HepG2 (cell line): ENCODE results near the gene ATF1. TPM values are rescaled to one million over a fixed set of nuclear protein-coding genes. Genes with fewer than 3 reads are reported as not detected.
A peak's percentile ranks its signal among the peaks of the same experiment; 100 is the strongest.

Experiments used
- ATRX ChIP-seq: sonication (generic); formaldehyde crosslinking; IDR thresholded peaks from 2 replicates; pipeline ENCODE4 v1.4.0; 2020; ENCODE audit warnings: missing genetic modification reagents, borderline replicate concordance
- BRD4 ChIP-seq: sonication (generic); formaldehyde crosslinking; IDR thresholded peaks from 2 replicates; pipeline ENCODE4 v1.4.0; 2020; ENCODE audit warnings: missing genetic modification reagents
- CBX5 ChIP-seq: sonication (generic); formaldehyde crosslinking; IDR thresholded peaks from 2 replicates; pipeline ENCODE4 v1.4.0; 2020; ENCODE audit warnings: missing genetic modification reagents, borderline replicate concordance
- MTF1 ChIP-seq: sonication (generic); formaldehyde crosslinking; IDR thresholded peaks from 2 replicates; pipeline ENCODE4 v1.5.0; 2020; ENCODE audit warnings: missing genetic modification reagents
- NCOA2 ChIP-seq: sonication (generic); formaldehyde crosslinking; IDR thresholded peaks from 2 replicates; pipeline ENCODE4 v1.8.0; 2022; ENCODE audit warnings: inconsistent platforms
- RORA ChIP-seq: sonication (generic); formaldehyde crosslinking; IDR thresholded peaks from 2 replicates; pipeline ENCODE4 v1.5.0; 2020; ENCODE audit warnings: mild to moderate bottlenecking, missing genetic modification reagents, moderate library complexity
- TBX2 ChIP-seq: sonication (generic); formaldehyde crosslinking; IDR thresholded peaks from 2 replicates; pipeline ENCODE4 v1.5.0; 2020; ENCODE audit warnings: missing genetic modification reagents, mild to moderate bottlenecking, borderline replicate concordance
- TOE1 ChIP-seq: sonication (generic); formaldehyde crosslinking; IDR thresholded peaks from 2 replicates; pipeline ENCODE4 v1.4.0; 2020; ENCODE audit warnings: mild to moderate bottlenecking, missing genetic modification reagents
- XBP1 ChIP-seq: sonication (generic); formaldehyde crosslinking; IDR thresholded peaks from 2 replicates; pipeline ENCODE4 v1.5.0; 2020; ENCODE audit warnings: missing genetic modification reagents
- ZC3H4 ChIP-seq: sonication (generic); formaldehyde crosslinking; IDR thresholded peaks from 2 replicates; pipeline ENCODE4 v1.4.0; 2020; ENCODE audit warnings: missing genetic modification reagents, borderline replicate concordance
- ZFP62 ChIP-seq: sonication (generic); formaldehyde crosslinking; IDR thresholded peaks from 2 replicates; pipeline ENCODE4 v1.4.0; 2020; ENCODE audit warnings: missing genetic modification reagents
- ZFX ChIP-seq: sonication (generic); formaldehyde crosslinking; IDR thresholded peaks from 2 replicates; pipeline ENCODE4 v1.4.0; 2020; ENCODE audit warnings: mild to moderate bottlenecking, low read depth, missing genetic modification reagents, moderate library complexity
- ZHX1 ChIP-seq: sonication (generic); formaldehyde crosslinking; IDR thresholded peaks from 2 replicates; pipeline ENCODE4 v1.8.1; 2022; ENCODE audit warnings: low read depth, mild to moderate bottlenecking, missing genetic modification reagents
- ZNF235 ChIP-seq: sonication (generic); formaldehyde crosslinking; IDR thresholded peaks from 2 replicates; pipeline ENCODE4 v1.8.1; 2023; ENCODE audit warnings: mild to moderate bottlenecking, missing genetic modification reagents, borderline replicate concordance
- ZNF318 ChIP-seq: sonication (generic); formaldehyde crosslinking; IDR thresholded peaks from 2 replicates; pipeline ENCODE4 v1.4.0; 2020; ENCODE audit warnings: mild to moderate bottlenecking, missing genetic modification reagents
- ZNF460 ChIP-seq: sonication (generic); formaldehyde crosslinking; IDR thresholded peaks from 2 replicates; pipeline ENCODE4 v1.5.1; 2020; ENCODE audit warnings: missing genetic modification reagents, mild to moderate bottlenecking, borderline replicate concordance
- ZNF557 ChIP-seq: sonication (generic); formaldehyde crosslinking; IDR thresholded peaks from 2 replicates; pipeline ENCODE4 v1.4.0; 2020; ENCODE audit warnings: missing genetic modification reagents
- ZNF781 ChIP-seq: sonication (generic); formaldehyde crosslinking; IDR thresholded peaks from 2 replicates; pipeline ENCODE4 v1.5.1; 2020; ENCODE audit warnings: borderline replicate concordance, mild to moderate bottlenecking, missing genetic modification reagents; ENCODE audit errors: not compliant biosample characterization
- ZNF816 ChIP-seq: sonication (generic); formaldehyde crosslinking; IDR thresholded peaks from 2 replicates; pipeline ENCODE4 v1.8.0; 2022; ENCODE audit warnings: missing genetic modification reagents, mild to moderate bottlenecking, borderline replicate concordance
- ZSCAN20 ChIP-seq: sonication (generic); formaldehyde crosslinking; IDR thresholded peaks from 2 replicates; pipeline ENCODE4 v1.4.0; 2020; ENCODE audit warnings: missing genetic modification reagents, mild to moderate bottlenecking, borderline replicate concordance
- polyA plus RNA-seq, 8 experiments: library from polyadenylated mRNA; depleted of rRNA in 3 of 8; stranded (reverse) in 7 of 8; unstranded in 1 of 8; fragments of >200 nt; fragmentation: Illumina TruSeq in 4 of 8; extraction: Trizol in 4 of 8; gene quantifications; 2 replicates each; pipeline versions ENCODE4 v1.2.1 to v1.2.3, GENCODE V29; 2011 to 2016; ENCODE audit warnings: low read depth in 4 of 8, missing spikeins in 1 of 8, mixed read lengths in 1 of 8; ENCODE audit not compliant: insufficient read depth in 1 of 8
- total RNA-seq, 5 experiments: library from RNA; depleted of rRNA; stranded (reverse); fragments of >200 nt; fragmentation: Illumina TruSeq; extraction: Trizol; gene quantifications; 2 replicates each; pipeline ENCODE4 v1.2.3, GENCODE V29; 2016; ENCODE audit warnings: low read depth in 1 of 5

The ATF1 gene
- total and polyA plus RNA-seq, 2 of the 13 experiments (the other 11 are each of a cell fraction or from before 2014, with no cell fraction given): 29.3 to 52.0 TPM

GRCh38 chr12:50763639-50764285, at the start of gene ATF1 (continued):
- TF ChIP-seq ZHX1 (CRISPR knock-in tag): peak; percentile 96
- TF ChIP-seq MTF1 (CRISPR knock-in tag): no peak
- TF ChIP-seq ZNF781 (CRISPR knock-in tag): no peak
- no peak for TF ChIP-seq ZNF318 (CRISPR knock-in tag)
- no peak for TF ChIP-seq CBX5
- TF ChIP-seq TBX2 (CRISPR knock-in tag): peak; percentile 53; the same call in 1 of the 2 replicates
- no peak for TF ChIP-seq ZNF235 (CRISPR knock-in tag)
- no peak for TF ChIP-seq XBP1 (CRISPR knock-in tag)
- TF ChIP-seq ZSCAN20: no peak
- no peak for TF ChIP-seq ZNF460
- TF ChIP-seq ATRX (CRISPR knock-in tag): no peak
- no peak for TF ChIP-seq RORA (CRISPR knock-in tag)
- peak; percentile 71 for TF ChIP-seq BRD4 (CRISPR knock-in tag)
- no peak for TF ChIP-seq ZFP62 (CRISPR knock-in tag)
- 0 out of 2 replicates have a peak, but pooled peaks have one; percentile 2 for TF ChIP-seq ZNF816 (CRISPR knock-in tag)
- TF ChIP-seq ZFX (CRISPR knock-in tag): peak; percentile 56; the same call in 1 of the 2 replicates
- TF ChIP-seq TOE1 (CRISPR knock-in tag): no peak
- TF ChIP-seq ZC3H4: no peak; the same call in 1 of the 2 replicates
- no peak for TF ChIP-seq ZNF557 (CRISPR knock-in tag)
- TF ChIP-seq NCOA2 (CRISPR knock-in tag): peak; percentile 52
